Measurements from ENCODE around the gene PCDH9.

DNA sequence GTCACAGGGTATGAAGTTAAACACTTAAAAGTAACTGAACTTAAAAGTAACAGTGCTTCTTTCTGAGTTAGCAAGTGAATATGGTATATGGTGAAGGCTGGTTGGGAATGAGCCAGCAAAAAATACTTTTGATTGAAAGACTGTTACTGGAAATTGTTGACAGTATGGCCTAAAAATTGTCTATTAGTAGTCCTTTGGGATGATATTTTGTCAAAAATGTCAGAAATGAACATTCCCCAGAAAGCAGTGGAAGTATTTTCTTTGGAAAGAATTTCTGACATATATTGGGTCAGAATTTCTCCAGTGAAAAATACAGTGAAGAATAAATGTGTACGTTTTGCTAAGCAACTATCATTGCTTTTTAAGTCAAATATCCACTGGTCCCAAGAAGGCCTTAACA, 860.5 kb downstream of the PCDH9 start:
- TF ChIP-seq, protein P1, sequence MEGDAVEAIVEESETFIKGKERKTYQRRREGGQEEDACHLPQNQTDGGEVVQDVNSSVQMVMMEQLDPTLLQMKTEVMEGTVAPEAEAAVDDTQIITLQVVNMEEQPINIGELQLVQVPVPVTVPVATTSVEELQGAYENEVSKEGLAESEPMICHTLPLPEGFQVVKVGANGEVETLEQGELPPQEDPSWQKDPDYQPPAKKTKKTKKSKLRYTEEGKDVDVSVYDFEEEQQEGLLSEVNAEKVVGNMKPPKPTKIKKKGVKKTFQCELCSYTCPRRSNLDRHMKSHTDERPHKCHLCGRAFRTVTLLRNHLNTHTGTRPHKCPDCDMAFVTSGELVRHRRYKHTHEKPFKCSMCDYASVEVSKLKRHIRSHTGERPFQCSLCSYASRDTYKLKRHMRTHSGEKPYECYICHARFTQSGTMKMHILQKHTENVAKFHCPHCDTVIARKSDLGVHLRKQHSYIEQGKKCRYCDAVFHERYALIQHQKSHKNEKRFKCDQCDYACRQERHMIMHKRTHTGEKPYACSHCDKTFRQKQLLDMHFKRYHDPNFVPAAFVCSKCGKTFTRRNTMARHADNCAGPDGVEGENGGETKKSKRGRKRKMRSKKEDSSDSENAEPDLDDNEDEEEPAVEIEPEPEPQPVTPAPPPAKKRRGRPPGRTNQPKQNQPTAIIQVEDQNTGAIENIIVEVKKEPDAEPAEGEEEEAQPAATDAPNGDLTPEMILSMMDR (IDR thresholded peaks at IDR 0.05), result no peak
- no peak for TF ChIP-seq POLR2AphosphoS5 (IDR thresholded peaks at IDR 0.05; ENCODE audit: insufficient read depth in 1 of 2, low read depth in 1 of 2)
